Measurements from ENCODE around the gene SETX. TPM values are rescaled to one million over a fixed set of nuclear protein-coding genes. Genes with fewer than 3 reads are reported as not detected.

SETX gene
- total RNA-seq, 1 experiment from 2014 or later, result 44.3 TPM

DNA sequence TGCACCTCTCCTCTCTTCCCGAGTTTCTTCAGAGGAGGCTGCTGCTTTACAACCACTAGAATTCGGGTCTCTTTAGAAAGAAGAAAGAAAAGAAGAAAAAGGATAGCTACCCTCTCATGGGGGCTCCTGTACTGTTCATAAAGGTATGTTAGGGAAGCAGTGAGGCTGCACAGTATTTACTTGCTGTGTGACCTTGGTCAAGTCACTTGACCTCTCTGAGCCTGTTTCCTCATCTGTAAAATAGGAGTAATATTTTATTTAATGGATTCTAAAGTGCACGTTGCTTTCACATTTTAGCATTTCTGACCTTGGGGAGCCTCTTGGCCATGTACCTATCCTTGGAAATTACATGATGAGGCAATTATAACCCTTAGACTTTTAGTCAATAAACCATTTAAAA lies 88.8 kb downstream of the SETX start:
- Histone ChIP-seq H3K27me3 (ENCODE audit: insufficient read depth, low read length) (no peaks in the 10 kb centered on the region), H4K20me1 (ENCODE audit: control insufficient read depth, insufficient read depth, insufficient read length) (no peaks in the 10 kb centered on the region), H3K14ac (ENCODE audit: insufficient read depth, low read length) (no peak overlapping the region), H2AFZ (ENCODE audit: low read length) (no peak overlapping the region), H4K5ac (ENCODE audit: insufficient read length, low read depth, low read length) (no peak overlapping the region), H3T11ph (ENCODE audit: low read length) (no peak overlapping the region), H2BK20ac (ENCODE audit: low read depth, low read length, poor library complexity, severe bottlenecking) (no peak overlapping the region), H3K23ac (ENCODE audit: insufficient read length, low read depth, low read length) (no peak overlapping the region), H3K4me2 (ENCODE audit: insufficient read depth, insufficient read length, low read length) (no peak overlapping the region), H2AK5ac (ENCODE audit: insufficient read length, low read length) (no peak overlapping the region), H3K9ac (ENCODE audit: extremely low read depth, insufficient read length, low read length) (no peak overlapping the region), H3K79me1 (ENCODE audit: insufficient read depth, low read depth, low read length, poor library complexity, severe bottlenecking) (no peaks in the 10 kb centered on the region), H2BK15ac (ENCODE audit: low read depth, low read length) (no peak overlapping the region), H2BK12ac (ENCODE audit: insufficient read length, low read depth, low read length) (no peak overlapping the region), H3K23me2 (ENCODE audit: insufficient read length, low read depth, low read length, poor library complexity, severe bottlenecking) (no peaks in the 10 kb centered on the region), H4K91ac (ENCODE audit: insufficient read length, low read depth, low read length) (no peak overlapping the region), H3K27ac (ENCODE audit: insufficient read length, low read depth, low read length) (no peak overlapping the region), H3K79me2 (ENCODE audit: insufficient read depth, low read length) (no peaks in the 10 kb centered on the region), H3K4ac (ENCODE audit: low read depth, low read length) (no peak overlapping the region), H4K8ac (replicated peaks; ENCODE audit: insufficient read length, low read depth, low read length) (no peak overlapping the region), H3K18ac (ENCODE audit: insufficient read length, low read depth, low read length) (no peak overlapping the region), H2BK120ac (ENCODE audit: low read depth, low read length, poor library complexity, severe bottlenecking) (no peak overlapping the region), H2BK5ac (ENCODE audit: insufficient read length, low read length) (no peak overlapping the region), H3K9me3 (ENCODE audit: control insufficient read depth, low read depth, low read length) (no peaks in the 10 kb centered on the region), H3K4me1 (ENCODE audit: insufficient read depth, low read length) (no peaks in the 10 kb centered on the region), H3K56ac (ENCODE audit: insufficient read length, low read depth, low read length) (no peak overlapping the region)
- Mint-ChIP-seq H3K9me3 (no peaks in the 10 kb centered on the region), H3K27ac (no peak overlapping the region; a peak in 1 of 7 replicates), H3K4me1 (no peaks in the 10 kb centered on the region), H3K27me3 (ENCODE audit: low read depth) (no peaks in the 10 kb centered on the region), H3K4me3 (no peak overlapping the region), H3K36me3 (ENCODE audit: insufficient read depth in 1 of 3, low read depth in 3 of 3) (peaks cover 14 to 83% (median 44%) of the 10 kb centered on the region in 3 experiments; a peak in 6 of 7 replicates)
- TF ChIP-seq, protein P1, sequence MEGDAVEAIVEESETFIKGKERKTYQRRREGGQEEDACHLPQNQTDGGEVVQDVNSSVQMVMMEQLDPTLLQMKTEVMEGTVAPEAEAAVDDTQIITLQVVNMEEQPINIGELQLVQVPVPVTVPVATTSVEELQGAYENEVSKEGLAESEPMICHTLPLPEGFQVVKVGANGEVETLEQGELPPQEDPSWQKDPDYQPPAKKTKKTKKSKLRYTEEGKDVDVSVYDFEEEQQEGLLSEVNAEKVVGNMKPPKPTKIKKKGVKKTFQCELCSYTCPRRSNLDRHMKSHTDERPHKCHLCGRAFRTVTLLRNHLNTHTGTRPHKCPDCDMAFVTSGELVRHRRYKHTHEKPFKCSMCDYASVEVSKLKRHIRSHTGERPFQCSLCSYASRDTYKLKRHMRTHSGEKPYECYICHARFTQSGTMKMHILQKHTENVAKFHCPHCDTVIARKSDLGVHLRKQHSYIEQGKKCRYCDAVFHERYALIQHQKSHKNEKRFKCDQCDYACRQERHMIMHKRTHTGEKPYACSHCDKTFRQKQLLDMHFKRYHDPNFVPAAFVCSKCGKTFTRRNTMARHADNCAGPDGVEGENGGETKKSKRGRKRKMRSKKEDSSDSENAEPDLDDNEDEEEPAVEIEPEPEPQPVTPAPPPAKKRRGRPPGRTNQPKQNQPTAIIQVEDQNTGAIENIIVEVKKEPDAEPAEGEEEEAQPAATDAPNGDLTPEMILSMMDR (conservative IDR thresholded peaks at IDR 0.05), result no peak
- WGBS (ENCODE audit: extremely low coverage, insufficient read length, low lambda C conversion rate), result no CpG with 5 or more reads among the region's 3 CpGs
- DNase-seq, result no peak
